Peyer's patch (tissue), 4 donors: ENCODE measurements around the gene RAPH1. TPM values are rescaled to one million over a fixed set of nuclear protein-coding genes. Genes with fewer than 3 reads are reported as not detected.

Experiments used
- DNase-seq, 3 donors: peaks; one replicate each; pipeline ENCODE4 v3.0.0-alpha.2; 2017 to 2019
- H3K27ac ChIP-seq, 4 donors: fragments of 200-600 bp; sonication (generic); one replicate each; pipeline ENCODE4 v1.5.1; 2016 to 2019
- H3K27me3 ChIP-seq, 2 donors: fragments of 200-600 bp; sonication (generic); one replicate each; pipeline ENCODE4 v1.5.1; 2019
- H3K36me3 ChIP-seq, 3 donors: fragments of 200-600 bp; sonication (generic); one replicate each; pipeline ENCODE4 v1.5.1; 2016 to 2019
- H3K4me1 ChIP-seq, 4 donors: fragments of 200-600 bp; sonication (generic); one replicate each; pipeline ENCODE4 v1.5.1; 2016 to 2019
- H3K4me3 ChIP-seq, 4 donors: fragments of 200-600 bp; sonication (generic); 1 replicate in 3 of 4; 2 replicates in 1 of 4; pipeline ENCODE4 v1.5.1; 2016 to 2019; ENCODE audit warnings: mild to moderate bottlenecking in 1 of 4
- H3K9me3 ChIP-seq, 4 donors: fragments of 200-600 bp; sonication (generic); one replicate each; pipeline ENCODE4 v1.5.1; 2016 to 2019; ENCODE audit warnings: mild to moderate bottlenecking in 1 of 4
- POLR2A ChIP-seq, 2 donors: fragments of 450-650 bp; IDR thresholded peaks; one replicate each; pipeline ENCODE4 v1.5.1; 2017; ENCODE audit warnings: antibody characterized with exemption in 2 of 2, mild to moderate bottlenecking in 2 of 2, moderate library complexity in 2 of 2
- total RNA-seq, 4 donors: library from RNA; depleted of rRNA; stranded (reverse); fragments of >200 nt; gene quantifications; one replicate each; pipeline ENCODE4 v1.1.0, GENCODE V29; 2016
- TF ChIP-seq, protein P1 (sequence below), 6 experiments: fragments of 450-650 bp in 4 of 6; fragments of 200-600 bp in 2 of 6; sonication (generic) in 1 of 6; IDR thresholded peaks; one replicate each; pipeline ENCODE4 v1.5.1; 2017 to 2019; ENCODE audit warnings: antibody characterized with exemption in 6 of 6, mild to moderate bottlenecking in 3 of 6, moderate library complexity in 1 of 6

Gene RAPH1
- total RNA-seq, 4 donors from 2014 or later, result 31.4 to 103 (median 45.9) TPM

DNA sequence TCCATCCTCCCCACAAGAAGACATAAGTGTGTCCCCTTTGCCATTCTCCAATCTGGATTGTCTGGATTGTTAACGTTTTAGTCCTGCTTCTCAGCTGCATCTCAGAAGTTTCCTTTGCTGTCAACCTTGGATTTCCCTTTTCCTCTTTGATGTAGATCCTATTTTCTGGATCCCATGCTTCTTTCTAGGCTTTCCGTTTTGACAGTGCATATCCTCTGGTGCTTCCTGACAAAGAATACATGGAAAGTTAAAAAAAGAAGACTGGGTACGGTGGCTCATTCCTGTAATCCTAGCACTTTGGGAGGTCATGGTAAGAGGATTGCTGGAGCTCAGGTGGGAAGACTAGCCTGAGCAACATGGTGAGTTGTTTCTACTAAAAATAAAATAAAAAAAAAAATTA is 180.1 kb downstream of the RAPH1 start:
- TF ChIP-seq POLR2A (IDR thresholded peaks at IDR 0.05), result no peak
- TF ChIP-seq, protein P1, sequence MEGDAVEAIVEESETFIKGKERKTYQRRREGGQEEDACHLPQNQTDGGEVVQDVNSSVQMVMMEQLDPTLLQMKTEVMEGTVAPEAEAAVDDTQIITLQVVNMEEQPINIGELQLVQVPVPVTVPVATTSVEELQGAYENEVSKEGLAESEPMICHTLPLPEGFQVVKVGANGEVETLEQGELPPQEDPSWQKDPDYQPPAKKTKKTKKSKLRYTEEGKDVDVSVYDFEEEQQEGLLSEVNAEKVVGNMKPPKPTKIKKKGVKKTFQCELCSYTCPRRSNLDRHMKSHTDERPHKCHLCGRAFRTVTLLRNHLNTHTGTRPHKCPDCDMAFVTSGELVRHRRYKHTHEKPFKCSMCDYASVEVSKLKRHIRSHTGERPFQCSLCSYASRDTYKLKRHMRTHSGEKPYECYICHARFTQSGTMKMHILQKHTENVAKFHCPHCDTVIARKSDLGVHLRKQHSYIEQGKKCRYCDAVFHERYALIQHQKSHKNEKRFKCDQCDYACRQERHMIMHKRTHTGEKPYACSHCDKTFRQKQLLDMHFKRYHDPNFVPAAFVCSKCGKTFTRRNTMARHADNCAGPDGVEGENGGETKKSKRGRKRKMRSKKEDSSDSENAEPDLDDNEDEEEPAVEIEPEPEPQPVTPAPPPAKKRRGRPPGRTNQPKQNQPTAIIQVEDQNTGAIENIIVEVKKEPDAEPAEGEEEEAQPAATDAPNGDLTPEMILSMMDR (IDR thresholded peaks at IDR 0.05), result no peak
- H3K27me3 ChIP-seq, result no peaks in the 10 kb centered on the region
- H3K4me3 ChIP-seq, result no peak overlapping the region

DNA sequence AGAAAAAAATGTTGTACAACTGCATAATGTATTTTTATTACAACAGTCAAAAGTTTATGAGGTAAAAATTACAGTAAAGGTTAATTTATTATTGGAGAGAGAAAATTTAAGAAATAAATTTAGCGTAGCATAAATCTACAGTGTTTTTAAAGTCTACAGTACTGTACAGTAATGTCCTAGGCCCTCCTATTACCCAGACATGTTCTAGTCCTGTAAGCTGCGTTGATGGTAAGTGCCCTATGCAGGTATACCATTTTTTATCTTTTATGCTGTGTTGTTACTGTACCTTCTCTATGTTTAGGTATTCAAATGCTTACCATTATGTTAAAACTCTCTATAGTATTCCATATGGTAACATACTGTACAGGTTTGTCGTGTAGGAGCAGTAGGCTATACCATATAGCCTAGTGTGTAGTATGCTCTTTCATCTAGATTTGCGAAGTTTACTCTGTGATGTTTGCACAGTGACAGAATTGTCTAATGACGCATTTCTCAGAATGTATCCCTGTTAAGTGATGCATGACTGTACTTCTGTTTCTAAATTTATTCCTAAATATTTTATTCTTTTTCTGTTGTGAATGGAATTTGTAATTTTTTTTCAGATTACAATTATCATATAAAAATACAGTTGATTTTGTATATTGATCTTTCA is 182.4 kb downstream of the RAPH1 start:
- Histone ChIP-seq H3K27me3 (no peaks in the 10 kb centered on the region), H3K36me3 (no peaks in the 10 kb centered on the region), H3K27ac (no peak overlapping the region), H3K4me1 (no peaks in the 10 kb centered on the region), H3K9me3 (no peaks in the 10 kb centered on the region), H3K4me3 (no peak overlapping the region)
- no peak for DNase-seq
- TF ChIP-seq, protein P1 (IDR thresholded peaks at IDR 0.05), result no peak
- no peak for TF ChIP-seq POLR2A (IDR thresholded peaks at IDR 0.05)

More for the DNA sequence above, 180.1 kb downstream of the RAPH1 start:
- Histone ChIP-seq H3K27ac (no peak overlapping the region), H3K4me1 (no peaks in the 10 kb centered on the region), H3K9me3 (no peaks in the 10 kb centered on the region), H3K36me3 (no peaks in the 10 kb centered on the region)
- DNase-seq, result no peak

DNA sequence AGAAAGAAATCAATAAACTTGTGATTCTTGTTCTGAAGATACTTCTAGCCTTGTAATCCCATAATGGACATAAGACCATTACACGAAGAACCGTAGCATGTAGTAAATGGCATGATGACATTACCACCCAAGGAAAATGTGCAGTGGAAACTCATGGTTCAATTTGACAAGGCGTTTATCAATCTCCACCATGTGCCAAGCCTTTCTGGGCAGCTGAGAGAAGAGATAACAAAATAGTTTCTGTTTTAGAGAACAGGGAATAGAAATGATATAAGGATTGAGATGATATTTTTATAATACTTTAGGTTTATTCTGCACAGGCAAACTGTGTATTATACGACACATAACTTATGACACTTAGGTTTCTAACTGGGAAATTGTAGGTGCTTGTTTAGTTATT is 187.7 kb downstream of the RAPH1 start:
- H3K27me3 ChIP-seq, result no peaks in the 10 kb centered on the region
- H3K4me1 ChIP-seq, result no peaks in the 10 kb centered on the region
- no peak for TF ChIP-seq POLR2A (IDR thresholded peaks at IDR 0.05)
- TF ChIP-seq, protein P1 (IDR thresholded peaks at IDR 0.05), result no peak

DNA sequence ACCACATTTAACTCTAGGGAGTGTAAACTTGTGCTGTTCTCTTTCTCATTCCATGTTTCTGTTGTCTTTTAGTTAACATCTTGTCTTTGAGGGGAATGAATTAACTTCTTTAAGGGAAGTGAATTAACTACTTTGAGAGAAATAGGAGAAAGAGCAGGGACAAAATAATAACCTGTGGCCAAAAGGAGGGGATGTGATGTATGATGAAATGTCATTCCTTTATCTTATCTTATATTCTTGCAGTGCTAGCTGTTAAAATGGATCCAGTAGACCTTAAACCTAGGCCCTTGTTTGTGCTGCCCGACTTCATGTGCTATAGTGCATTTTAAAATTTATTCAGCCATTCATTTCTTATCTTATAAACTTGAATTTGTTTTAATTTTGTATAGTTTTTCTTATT is 188.5 kb downstream of the RAPH1 start:
- H3K9me3 ChIP-seq, result no peaks in the 10 kb centered on the region
- no peaks in the 10 kb centered on the region for H3K4me1 ChIP-seq
- DNase-seq, result no peak
- H3K27me3 ChIP-seq, result no peaks in the 10 kb centered on the region
- TF ChIP-seq POLR2A (IDR thresholded peaks at IDR 0.05), result no peak
- TF ChIP-seq, protein P1 (IDR thresholded peaks at IDR 0.05), result no peak
- no peak overlapping the region for H3K4me3 ChIP-seq
- H3K27ac ChIP-seq, result no peak overlapping the region
- H3K36me3 ChIP-seq, result peaks cover 0 to 2% (median 0%) of the 10 kb centered on the region in 3 donors

More for the DNA sequence above, 187.7 kb downstream of the RAPH1 start:
- Histone ChIP-seq H3K27ac (no peak overlapping the region), H3K4me3 (no peak overlapping the region), H3K36me3 (peaks cover 0 to 2% (median 0%) of the 10 kb centered on the region in 3 donors), H3K9me3 (no peaks in the 10 kb centered on the region)
- DNase-seq, result no peak

DNA sequence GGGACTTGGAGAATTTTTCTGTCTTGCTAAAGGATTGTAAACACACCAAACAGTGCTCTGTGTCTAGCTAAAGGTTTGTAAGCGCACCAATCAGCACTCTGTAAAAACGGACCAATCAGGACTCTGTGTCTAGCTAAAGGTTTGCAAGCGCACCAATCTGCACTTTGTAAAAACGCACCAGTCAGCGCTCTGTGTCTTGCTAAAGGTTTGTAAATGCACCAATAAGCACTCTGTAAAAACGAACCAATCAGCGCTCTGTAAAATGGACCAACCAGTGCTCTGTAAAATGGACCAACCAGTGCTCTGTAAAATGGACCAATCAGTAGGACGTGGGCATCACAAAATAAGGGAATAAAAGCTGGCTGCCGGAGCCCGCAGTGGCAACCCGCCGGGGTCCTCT is 190.4 kb downstream of the RAPH1 start:
- DNase-seq, result no peak
- H3K9me3 ChIP-seq, result no peaks in the 10 kb centered on the region
- no peak overlapping the region for H3K27ac ChIP-seq

More for the DNA sequence above, 190.4 kb downstream of the RAPH1 start:
- H3K4me1 ChIP-seq, result no peaks in the 10 kb centered on the region
- H3K4me3 ChIP-seq, result no peak overlapping the region
- TF ChIP-seq, protein P1 (IDR thresholded peaks at IDR 0.05), result no peak
- TF ChIP-seq POLR2A (IDR thresholded peaks at IDR 0.05), result no peak
- peaks cover 0 to 2% (median 0%) of the 10 kb centered on the region in 3 donors for H3K36me3 ChIP-seq
- H3K27me3 ChIP-seq, result no peaks in the 10 kb centered on the region

Other genes starting within 250 kb of the RAPH1 start
- 10 to 100 TPM in 3 of 4 donors, 1 to 10 TPM in 1; 7.7 to 26.4 (median 13.2) TPM for gene ABI2, start 206.9 kb downstream of the RAPH1 start, total RNA-seq
- 1 to 10 TPM in 1 of 4 donors, under 1 TPM in 3; 0.53 to 5.0 (median 0.76) TPM for gene CD28, start 171.3 kb upstream of the RAPH1 start, total RNA-seq